GM23338 (cell line): ENCODE data around the gene RNF112. TPM values are rescaled to one million over a fixed set of nuclear protein-coding genes. Genes with fewer than 3 reads are reported as not detected.

Experiments
- ATAC-seq: fragments of 200-7000 bp; cut with Tn5 transposase; 3 replicates; pipeline ENCODE4 v1.9.1; 2020
- DNase-seq: peaks from one replicate; pipeline ENCODE4 v3.0.0-alpha.2; 2015; ENCODE audit warnings: low spot score
- H2AFZ ChIP-seq: fragments of 200-600 bp; sonication (generic); 2 replicates; pipeline ENCODE4 v1.8.0; 2016; ENCODE audit warnings: antibody characterized with exemption, mild to moderate bottlenecking, moderate library complexity
- H3F3A ChIP-seq: fragments of 200-600 bp; sonication (generic); replicated peaks from 2 replicates; pipeline ENCODE4 v1.8.0; 2017; ENCODE audit warnings: antibody characterized with exemption, mixed run types, low read depth
- H3K27ac ChIP-seq: fragments of 200-600 bp; sonication (generic); 2 replicates; pipeline ENCODE4 v1.6.1; 2016; ENCODE audit warnings: low read depth
- H3K27me3 ChIP-seq: fragments of 200-600 bp; sonication (generic); 2 replicates; pipeline ENCODE4 v1.8.0; 2016; ENCODE audit warnings: mild to moderate bottlenecking, mixed run types, moderate library complexity; ENCODE audit not compliant: insufficient read depth
- H3K36me3 ChIP-seq: fragments of 200-600 bp; sonication (generic); 2 replicates; pipeline ENCODE4 v1.8.0; 2016; ENCODE audit warnings: mild to moderate bottlenecking; ENCODE audit not compliant: insufficient read depth
- H3K4me1 ChIP-seq: fragments of 200-600 bp; sonication (generic); 2 replicates; pipeline ENCODE4 v1.8.0; 2016; ENCODE audit warnings: mild to moderate bottlenecking, moderate library complexity; ENCODE audit not compliant: insufficient read depth
- H3K4me2 ChIP-seq: fragments of 200-600 bp; sonication (generic); 2 replicates; pipeline ENCODE4 v1.7.1; 2017; ENCODE audit warnings: mixed run types
- H3K4me3 ChIP-seq: fragments of 200-600 bp; sonication (generic); 2 replicates; pipeline ENCODE4 v1.6.1; 2016; ENCODE audit warnings: mixed run types
- H3K79me2 ChIP-seq: fragments of 200-600 bp; sonication (generic); replicated peaks from 2 replicates; pipeline ENCODE4 v1.8.0; 2017; ENCODE audit warnings: mild to moderate bottlenecking; ENCODE audit not compliant: insufficient read depth
- H3K9me2 ChIP-seq: fragments of 200-600 bp; sonication (generic); 2 replicates; pipeline ENCODE4 v1.8.0; 2017; ENCODE audit not compliant: insufficient read depth
- H4K20me1 ChIP-seq: fragments of 200-600 bp; sonication (generic); replicated peaks from 2 replicates; pipeline ENCODE4 v1.8.0; 2017; ENCODE audit warnings: mild to moderate bottlenecking; ENCODE audit not compliant: insufficient read depth
- H3K27ac Mint-ChIP-seq: 2 replicates; pipeline ENCODE4 v1.8.0; 2020; ENCODE audit warnings: inconsistent platforms, mild to moderate bottlenecking, moderate library complexity, mixed read lengths
- H3K27me3 Mint-ChIP-seq: 3 replicates; pipeline ENCODE4 v1.8.0; 2022; ENCODE audit warnings: low read depth, mild to moderate bottlenecking, moderate library complexity, mixed read lengths, inconsistent platforms; ENCODE audit not compliant: insufficient read depth, poor library complexity
- H3K36me3 Mint-ChIP-seq: 3 replicates; pipeline ENCODE4 v1.8.0; 2021; ENCODE audit warnings: low read depth, mild to moderate bottlenecking, inconsistent platforms, moderate library complexity, mixed read lengths
- H3K4me1 Mint-ChIP-seq: 3 replicates; pipeline ENCODE4 v1.8.0; 2020; ENCODE audit warnings: mild to moderate bottlenecking, inconsistent platforms, mixed read lengths
- H3K4me3 Mint-ChIP-seq: 3 replicates; pipeline ENCODE4 v1.8.0; 2021; ENCODE audit warnings: moderate library complexity, mild to moderate bottlenecking, inconsistent platforms, mixed read lengths
- H3K9me3 Mint-ChIP-seq: 3 replicates; pipeline ENCODE4 v1.8.0; 2020; ENCODE audit warnings: moderate library complexity, mild to moderate bottlenecking, inconsistent platforms, mixed read lengths
- CTCF ChIP-seq, 2 experiments: fragments of 200-600 bp in 1 of 2; sonication (generic) in 1 of 2; conservative IDR thresholded peaks; 2 replicates each; pipeline versions ENCODE4 v1.5.1 to v1.6.1; 2016 to 2017; ENCODE audit warnings: antibody characterized with exemption in 2 of 2, low read depth in 2 of 2, mild to moderate bottlenecking in 2 of 2, moderate library complexity in 1 of 2
- JUNB ChIP-seq: IDR thresholded peaks from one replicate; pipeline ENCODE4 v1.6.1; 2016; ENCODE audit warnings: antibody characterized with exemption; ENCODE audit not compliant: unreplicated experiment
- NANOG ChIP-seq: IDR thresholded peaks from 2 replicates; pipeline ENCODE4 v1.6.1; 2016; ENCODE audit warnings: antibody characterized with exemption, borderline replicate concordance
- POLR2AphosphoS5 ChIP-seq: IDR thresholded peaks from 2 replicates; pipeline ENCODE4 v1.6.1; 2016; ENCODE audit warnings: antibody characterized with exemption, low read depth
- ZNF114 ChIP-seq: fragments of 250-450 bp; sonication (Bioruptor Pico); IDR thresholded peaks from 2 replicates; pipeline ENCODE4 v1.5.0; 2020; ENCODE audit warnings: mild to moderate bottlenecking, moderate library complexity
- ZNF331 ChIP-seq: fragments of 250-450 bp; sonication (Bioruptor Pico); IDR thresholded peaks from 2 replicates; pipeline ENCODE4 v1.5.0; 2020; ENCODE audit warnings: low read depth, mild to moderate bottlenecking, moderate library complexity
- ZNF462 ChIP-seq: fragments of 250-450 bp; sonication (Bioruptor Pico); IDR thresholded peaks from 2 replicates; pipeline ENCODE4 v1.5.0; 2020; ENCODE audit warnings: mild to moderate bottlenecking, moderate library complexity
- polyA plus RNA-seq: library from polyadenylated mRNA; unstranded; fragments of >200 nt; fragmentation: Nextera tagmentation; extraction: Ambion mirVana; gene quantifications from 2 replicates; pipeline ENCODE4 v1.2.1, GENCODE V29; 2016
- total RNA-seq: library from RNA; depleted of rRNA; stranded (reverse); fragments of >200 nt; shearing (Covaris generic); gene quantifications from 2 replicates; pipeline ENCODE4 v1.2.3, GENCODE V29; 2014
- TF ChIP-seq, protein P1 (sequence below): IDR thresholded peaks from one replicate; pipeline ENCODE4 v1.6.1; 2018; ENCODE audit warnings: antibody characterized with exemption; ENCODE audit not compliant: unreplicated experiment

The RNF112 gene
- total and polyA plus RNA-seq, 2 experiments from 2014 or later, result 0.42 to 4.1 TPM

DNA sequence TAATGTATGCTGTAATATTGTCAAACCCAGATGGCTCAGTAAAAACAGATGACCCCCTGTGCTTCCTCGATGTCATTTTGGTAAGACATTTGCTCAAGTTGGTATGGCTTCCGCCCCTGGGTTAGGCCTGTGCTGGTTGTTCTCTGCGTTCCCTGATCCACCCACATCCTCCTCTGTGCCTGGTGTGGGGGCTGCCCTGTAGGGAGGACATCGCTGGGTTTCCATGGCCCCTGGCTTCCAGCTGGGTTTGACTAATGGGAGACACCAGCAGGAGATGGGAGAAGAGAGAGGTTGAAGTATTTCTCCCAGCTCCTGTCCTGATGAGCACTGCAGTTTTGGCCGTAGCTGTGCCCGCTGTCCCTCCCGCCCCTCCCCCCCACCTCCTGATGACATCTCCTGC is 19.6 kb upstream of the RNF112 start:
- Mint-ChIP-seq H3K4me1 (peaks cover 39% of the 10 kb centered on the region), H3K36me3 (no peaks in the 10 kb centered on the region; the same call in 2 of the 3 replicates), H3K27ac (no peak overlapping the region), H3K9me3 (no peaks in the 10 kb centered on the region), H3K27me3 (peaks cover 8% of the 10 kb centered on the region), H3K4me3 (no peak overlapping the region)
- H2AFZ ChIP-seq, result no peak overlapping the region
- no peak for TF ChIP-seq CTCF (conservative IDR thresholded peaks at IDR 0.05; ENCODE audit: low read depth in 2 of 2)
- TF ChIP-seq ZNF331 (CRISPR knock-in tag), result no peak
- TF ChIP-seq, protein P1, sequence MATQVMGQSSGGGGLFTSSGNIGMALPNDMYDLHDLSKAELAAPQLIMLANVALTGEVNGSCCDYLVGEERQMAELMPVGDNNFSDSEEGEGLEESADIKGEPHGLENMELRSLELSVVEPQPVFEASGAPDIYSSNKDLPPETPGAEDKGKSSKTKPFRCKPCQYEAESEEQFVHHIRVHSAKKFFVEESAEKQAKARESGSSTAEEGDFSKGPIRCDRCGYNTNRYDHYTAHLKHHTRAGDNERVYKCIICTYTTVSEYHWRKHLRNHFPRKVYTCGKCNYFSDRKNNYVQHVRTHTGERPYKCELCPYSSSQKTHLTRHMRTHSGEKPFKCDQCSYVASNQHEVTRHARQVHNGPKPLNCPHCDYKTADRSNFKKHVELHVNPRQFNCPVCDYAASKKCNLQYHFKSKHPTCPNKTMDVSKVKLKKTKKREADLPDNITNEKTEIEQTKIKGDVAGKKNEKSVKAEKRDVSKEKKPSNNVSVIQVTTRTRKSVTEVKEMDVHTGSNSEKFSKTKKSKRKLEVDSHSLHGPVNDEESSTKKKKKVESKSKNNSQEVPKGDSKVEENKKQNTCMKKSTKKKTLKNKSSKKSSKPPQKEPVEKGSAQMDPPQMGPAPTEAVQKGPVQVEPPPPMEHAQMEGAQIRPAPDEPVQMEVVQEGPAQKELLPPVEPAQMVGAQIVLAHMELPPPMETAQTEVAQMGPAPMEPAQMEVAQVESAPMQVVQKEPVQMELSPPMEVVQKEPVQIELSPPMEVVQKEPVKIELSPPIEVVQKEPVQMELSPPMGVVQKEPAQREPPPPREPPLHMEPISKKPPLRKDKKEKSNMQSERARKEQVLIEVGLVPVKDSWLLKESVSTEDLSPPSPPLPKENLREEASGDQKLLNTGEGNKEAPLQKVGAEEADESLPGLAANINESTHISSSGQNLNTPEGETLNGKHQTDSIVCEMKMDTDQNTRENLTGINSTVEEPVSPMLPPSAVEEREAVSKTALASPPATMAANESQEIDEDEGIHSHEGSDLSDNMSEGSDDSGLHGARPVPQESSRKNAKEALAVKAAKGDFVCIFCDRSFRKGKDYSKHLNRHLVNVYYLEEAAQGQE, result no peak
- TF ChIP-seq ZNF462, result no peak
- TF ChIP-seq ZNF114 (CRISPR knock-in tag), result no peak
- TF ChIP-seq JUNB, result no peak
- no peak for TF ChIP-seq POLR2AphosphoS5
- TF ChIP-seq NANOG, result no peak
- H3K9me2 ChIP-seq, result no peaks in the 10 kb centered on the region
- no peak overlapping the region for H3K27ac ChIP-seq
- no peak overlapping the region for H3K4me3 ChIP-seq
- no peaks in the 10 kb centered on the region for H3K79me2 ChIP-seq
- H3K36me3 ChIP-seq, result no peaks in the 10 kb centered on the region; the same call in 1 of the 2 replicates
- no peak overlapping the region for H3K4me2 ChIP-seq
- peaks cover 6% of the 10 kb centered on the region; the same call in 1 of the 2 replicates for H3F3A ChIP-seq
- ATAC-seq (no peak), DNase-seq (no peak)
- H3K27me3 ChIP-seq, result no peaks in the 10 kb centered on the region
- H4K20me1 ChIP-seq, result no peaks in the 10 kb centered on the region
- H3K4me1 ChIP-seq, result peaks cover 27% of the 10 kb centered on the region
